ENCODE measurements around the gene ABHD3.
"Not testable (repeated sequence)": the region's sequence is repeated elsewhere in the genome, so short reads cannot be mapped to it uniquely, and the experiment has no call there.

ABHD3 gene

GRCh38 chr18:21686282-21687105 lies 18.1 kb downstream of the ABHD3 start:
- no peak for DNase-seq (ENCODE audit: low read depth)
- no peak for TF ChIP-seq CTCF (IDR thresholded peaks at IDR 0.05; ENCODE audit: control insufficient read depth, extremely low read depth, insufficient read depth)
- no peak overlapping the region for H3K4me3 ChIP-seq (ENCODE audit: low read depth, low read length)

- not testable (repeated sequence) for DNase-seq (ENCODE audit: low read depth)
These were observed 19.0 kb downstream of the ABHD3 start for GRCh38 chr18:21685556-21685981.

GRCh38 chr18:21684731-21685130 lies 19.8 kb downstream of the ABHD3 start:
- DNase-seq (ENCODE audit: low read depth): no peak
- no peak for TF ChIP-seq CTCF (IDR thresholded peaks at IDR 0.05; ENCODE audit: control insufficient read depth, extremely low read depth, insufficient read depth)
- H3K4me3 ChIP-seq (ENCODE audit: low read depth, low read length): no peak overlapping the region

More at GRCh38 chr18:21685556-21685981, 19.0 kb downstream of the ABHD3 start:
- H3K4me3 ChIP-seq (ENCODE audit: low read depth, low read length): not testable (repeated sequence)

GRCh38 chr18:21682371-21683051 lies 22.1 kb downstream of the ABHD3 start:
- TF ChIP-seq CTCF (IDR thresholded peaks at IDR 0.05; ENCODE audit: control insufficient read depth, extremely low read depth, insufficient read depth): no peak
- DNase-seq (ENCODE audit: low read depth): no peak
- H3K4me3 ChIP-seq (ENCODE audit: low read depth, low read length): no peak overlapping the region

GRCh38 chr18:21680161-21680560 lies 24.4 kb downstream of the ABHD3 start:
- no peak for TF ChIP-seq CTCF (IDR thresholded peaks at IDR 0.05; ENCODE audit: control insufficient read depth, extremely low read depth, insufficient read depth)
- no peak for DNase-seq (ENCODE audit: low read depth)
- H3K4me3 ChIP-seq (ENCODE audit: low read depth, low read length): no peak overlapping the region

GRCh38 chr18:21678859-21679258 lies 25.7 kb downstream of the ABHD3 start:
- no peak for TF ChIP-seq CTCF (IDR thresholded peaks at IDR 0.05; ENCODE audit: control insufficient read depth, extremely low read depth, insufficient read depth)
- H3K4me3 ChIP-seq (ENCODE audit: low read depth, low read length): no peak overlapping the region
- DNase-seq (ENCODE audit: low read depth): no peak

GRCh38 chr18:21675354-21675753 lies 29.2 kb downstream of the ABHD3 start:
- not testable (repeated sequence) for DNase-seq (ENCODE audit: low read depth); H3K4me3 ChIP-seq (ENCODE audit: low read depth, low read length)

Measured in LNCaP clone FGC (cell line).